ENCODE data around the gene APBA1.

- TF ChIP-seq, protein P1, sequence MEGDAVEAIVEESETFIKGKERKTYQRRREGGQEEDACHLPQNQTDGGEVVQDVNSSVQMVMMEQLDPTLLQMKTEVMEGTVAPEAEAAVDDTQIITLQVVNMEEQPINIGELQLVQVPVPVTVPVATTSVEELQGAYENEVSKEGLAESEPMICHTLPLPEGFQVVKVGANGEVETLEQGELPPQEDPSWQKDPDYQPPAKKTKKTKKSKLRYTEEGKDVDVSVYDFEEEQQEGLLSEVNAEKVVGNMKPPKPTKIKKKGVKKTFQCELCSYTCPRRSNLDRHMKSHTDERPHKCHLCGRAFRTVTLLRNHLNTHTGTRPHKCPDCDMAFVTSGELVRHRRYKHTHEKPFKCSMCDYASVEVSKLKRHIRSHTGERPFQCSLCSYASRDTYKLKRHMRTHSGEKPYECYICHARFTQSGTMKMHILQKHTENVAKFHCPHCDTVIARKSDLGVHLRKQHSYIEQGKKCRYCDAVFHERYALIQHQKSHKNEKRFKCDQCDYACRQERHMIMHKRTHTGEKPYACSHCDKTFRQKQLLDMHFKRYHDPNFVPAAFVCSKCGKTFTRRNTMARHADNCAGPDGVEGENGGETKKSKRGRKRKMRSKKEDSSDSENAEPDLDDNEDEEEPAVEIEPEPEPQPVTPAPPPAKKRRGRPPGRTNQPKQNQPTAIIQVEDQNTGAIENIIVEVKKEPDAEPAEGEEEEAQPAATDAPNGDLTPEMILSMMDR (conservative IDR thresholded peaks at IDR 0.05; ENCODE audit: low read depth, low read length): no peak
- no peak for TF ChIP-seq RFX5 (IDR thresholded peaks at IDR 0.05; ENCODE audit: low read depth, low read length)
- TF ChIP-seq POLR2A (IDR thresholded peaks at IDR 0.05; ENCODE audit: low read depth, low read length): no peak
- no peak for TF ChIP-seq FOS (IDR thresholded peaks at IDR 0.05; ENCODE audit: low read depth, low read length)
- no peak for TF ChIP-seq MAZ (IDR thresholded peaks at IDR 0.05; ENCODE audit: borderline replicate concordance, low read depth, low read length)
- TF ChIP-seq RAD21 (IDR thresholded peaks at IDR 0.05; ENCODE audit: low read length): no peak
- TF ChIP-seq ELK1 (IDR thresholded peaks at IDR 0.05; ENCODE audit: borderline replicate concordance, low read depth, low read length): no peak
- TF ChIP-seq RCOR1 (IDR thresholded peaks at IDR 0.05; ENCODE audit: insufficient replicate concordance, low read length): no peak
- no peak for TF ChIP-seq BHLHE40 (IDR thresholded peaks at IDR 0.05; ENCODE audit: low read depth, low read length)
- TF ChIP-seq MXI1 (IDR thresholded peaks at IDR 0.05; ENCODE audit: borderline replicate concordance, low read depth, low read length): no peak
- TF ChIP-seq, protein P2, sequence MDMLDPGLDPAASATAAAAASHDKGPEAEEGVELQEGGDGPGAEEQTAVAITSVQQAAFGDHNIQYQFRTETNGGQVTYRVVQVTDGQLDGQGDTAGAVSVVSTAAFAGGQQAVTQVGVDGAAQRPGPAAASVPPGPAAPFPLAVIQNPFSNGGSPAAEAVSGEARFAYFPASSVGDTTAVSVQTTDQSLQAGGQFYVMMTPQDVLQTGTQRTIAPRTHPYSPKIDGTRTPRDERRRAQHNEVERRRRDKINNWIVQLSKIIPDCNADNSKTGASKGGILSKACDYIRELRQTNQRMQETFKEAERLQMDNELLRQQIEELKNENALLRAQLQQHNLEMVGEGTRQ (IDR thresholded peaks at IDR 0.05; ENCODE audit: low read depth, low read length): no peak
Observed at GRCh38 chr9:69444791-69445190, 227.4 kb downstream of the APBA1 start.

All from IMR-90 (cell line).